ENCODE results near the gene MAD1L1.

- TF ChIP-seq CTCF (IDR thresholded peaks at IDR 0.05): no peak
- TF ChIP-seq POLR2A (IDR thresholded peaks at IDR 0.05): no peak
These were observed 166.4 kb downstream of the MAD1L1 start for GRCh38 chr7:2066251-2066919.
